H1 (cell line): ENCODE measurements around the gene CDC7.

Experiments used
- CBX5 ChIP-seq: fragments of 300-800, 300-1000 bp; sonication (generic); IDR thresholded peaks from 2 replicates; pipeline ENCODE4 v1.7.1; 2016; ENCODE audit warnings: antibody characterized with exemption, low read length, low read depth
- CTCF ChIP-seq, 3 experiments: IDR thresholded peaks; 1 replicate in 2 of 3; 2 replicates in 1 of 3; pipeline versions ENCODE4 v1.5.1 to v1.6.1; 2011; ENCODE audit warnings: low read length in 3 of 3, mild to moderate bottlenecking in 3 of 3, inconsistent platforms in 2 of 3, low read depth in 1 of 3, moderate library complexity in 1 of 3; ENCODE audit not compliant: insufficient read depth in 1 of 3; ENCODE audit errors: control extremely low read depth in 1 of 3
- E2F6 ChIP-seq: IDR thresholded peaks from 2 replicates; pipeline ENCODE4 v1.6.1; 2012; ENCODE audit warnings: inconsistent platforms
- EP300 ChIP-seq, 2 experiments: IDR thresholded peaks; 1 replicate in 1 of 2; 2 replicates in 1 of 2; pipeline ENCODE4 v1.6.1; 2011 to 2012; ENCODE audit warnings: low read depth in 2 of 2, low read length in 2 of 2, mild to moderate bottlenecking in 2 of 2, borderline replicate concordance in 1 of 2, inconsistent platforms in 1 of 2, moderate library complexity in 1 of 2
- GABPA ChIP-seq: IDR thresholded peaks from 2 replicates; pipeline ENCODE4 v1.6.1; 2011; ENCODE audit warnings: mild to moderate bottlenecking, low read length, moderate library complexity, borderline replicate concordance; ENCODE audit not compliant: insufficient read depth
- JUN ChIP-seq: IDR thresholded peaks from 2 replicates; pipeline ENCODE4 v1.6.1; 2011; ENCODE audit warnings: low read depth, mild to moderate bottlenecking, improper control_type of control experiment, low read length
- POLR2A ChIP-seq, 2 experiments: IDR thresholded peaks; 1 replicate in 1 of 2; 2 replicates in 1 of 2; pipeline ENCODE4 v1.6.1; 2011; ENCODE audit warnings: low read depth in 2 of 2, low read length in 2 of 2, mild to moderate bottlenecking in 2 of 2; ENCODE audit errors: control extremely low read depth in 1 of 2
- RNF2 ChIP-seq: fragments of 200-900, 300-1000 bp; sonication (generic); IDR thresholded peaks from 2 replicates; pipeline ENCODE4 v1.7.1; 2016; ENCODE audit warnings: borderline replicate concordance, low read depth, mild to moderate bottlenecking, antibody characterized with exemption, low read length; ENCODE audit not compliant: poor library complexity, severe bottlenecking; ENCODE audit errors: missing control alignments
- SIX5 ChIP-seq: IDR thresholded peaks from 2 replicates; pipeline ENCODE4 v1.6.1; 2011; ENCODE audit warnings: mild to moderate bottlenecking, low read depth, low read length
- TEAD4 ChIP-seq: IDR thresholded peaks from 2 replicates; pipeline ENCODE4 v1.6.1; 2012; ENCODE audit warnings: low read depth, low read length, inconsistent platforms, mixed read lengths
- YY1 ChIP-seq: IDR thresholded peaks from 2 replicates; pipeline ENCODE4 v1.6.1; 2011; ENCODE audit warnings: low read depth, mild to moderate bottlenecking, low read length

DNA sequence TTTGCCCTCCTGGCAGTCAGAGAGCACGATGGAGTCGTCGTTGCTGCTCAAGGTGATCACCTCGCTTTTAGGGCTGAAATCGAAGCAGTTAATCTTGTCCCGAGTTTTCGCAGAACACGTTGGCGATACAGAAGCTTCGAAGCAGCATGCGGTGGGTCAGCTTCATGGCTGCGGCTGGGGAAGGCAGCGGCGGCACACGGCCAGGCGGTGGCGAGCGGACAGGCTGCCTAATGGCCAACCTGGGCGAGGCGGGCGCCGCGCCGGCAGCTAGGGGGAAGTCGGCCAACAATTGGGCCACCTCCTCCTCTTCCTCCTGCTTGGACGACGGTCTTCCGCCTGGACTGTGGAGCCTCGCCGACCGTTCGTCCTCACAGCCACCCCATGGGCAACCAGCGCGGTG, 34.8 kb downstream of the CDC7 start:
- TF ChIP-seq CTCF (IDR thresholded peaks at IDR 0.05; ENCODE audit: control extremely low read depth in 1 of 3, insufficient read depth in 1 of 3, low read depth in 1 of 3, low read length in 3 of 3) (no peak), RNF2 (no peak), POLR2A (IDR thresholded peaks at IDR 0.05; ENCODE audit: control extremely low read depth in 1 of 2, low read depth in 2 of 2, low read length in 2 of 2) (no peak), SIX5 (no peak), CBX5 (no peak), TEAD4 (no peak), JUN (no peak), GABPA (no peak), E2F6 (no peak), EP300 (IDR thresholded peaks at IDR 0.05; ENCODE audit: borderline replicate concordance in 1 of 2, low read depth in 2 of 2, low read length in 2 of 2) (no peak), YY1 (no peak)
